Endothelial cell (in vitro differentiated cells): ENCODE results near the gene DBNDD2. TPM values are rescaled to one million over a fixed set of nuclear protein-coding genes. Genes with fewer than 3 reads are reported as not detected.

Source experiments
- DNase-seq: peaks from one replicate; pipeline ENCODE4 v3.0.0; 2021; ENCODE audit warnings: low spot score
- H3K27ac Mint-ChIP-seq: one replicate; pipeline ENCODE4 v1.8.0; 2021; ENCODE audit warnings: mixed read lengths, inconsistent platforms; ENCODE audit not compliant: unreplicated experiment
- H3K27me3 Mint-ChIP-seq: one replicate; pipeline ENCODE4 v1.8.0; 2021; ENCODE audit warnings: mild to moderate bottlenecking, moderate library complexity, mixed read lengths, inconsistent platforms; ENCODE audit not compliant: unreplicated experiment
- H3K36me3 Mint-ChIP-seq: one replicate; pipeline ENCODE4 v1.8.0; 2021; ENCODE audit warnings: mild to moderate bottlenecking, low read depth, mixed read lengths, inconsistent platforms; ENCODE audit not compliant: unreplicated experiment
- H3K4me1 Mint-ChIP-seq: one replicate; pipeline ENCODE4 v1.8.0; 2021; ENCODE audit warnings: mild to moderate bottlenecking, mixed read lengths, inconsistent platforms; ENCODE audit not compliant: unreplicated experiment
- H3K4me3 Mint-ChIP-seq: one replicate; pipeline ENCODE4 v1.8.0; 2021; ENCODE audit warnings: mild to moderate bottlenecking, mixed read lengths, inconsistent platforms; ENCODE audit not compliant: unreplicated experiment
- H3K9me3 Mint-ChIP-seq: one replicate; pipeline ENCODE4 v1.8.0; 2021; ENCODE audit warnings: mixed read lengths, inconsistent platforms; ENCODE audit not compliant: unreplicated experiment
- total RNA-seq: library from RNA; stranded (reverse); fragmentation: NEBNext Ultra II Directional; extraction: Animal tissue kit (Norgen Biotek cat#: 25700); gene quantifications from one replicate; pipeline ENCODE4 v1.2.1, GENCODE V29; 2021; ENCODE audit not compliant: unreplicated experiment
- TF ChIP-seq, protein P1 (sequence below): fragments of 200-600 bp; sonication (generic); IDR thresholded peaks from one replicate; pipeline ENCODE4 v1.5.0; 2021; ENCODE audit warnings: antibody characterized with exemption; ENCODE audit not compliant: unreplicated experiment

Gene DBNDD2
- total RNA-seq, 1 donor from 2014 or later: 2.0 TPM

- Mint-ChIP-seq H3K27ac (no peak overlapping the region), H3K9me3 (no peaks in the 10 kb centered on the region), H3K4me1 (no peaks in the 10 kb centered on the region), H3K4me3 (peak overlapping the region; percentile 48), H3K36me3 (peaks cover 3% of the 10 kb centered on the region), H3K27me3 (peaks cover 9% of the 10 kb centered on the region)
- no peak for DNase-seq
- TF ChIP-seq, protein P1, sequence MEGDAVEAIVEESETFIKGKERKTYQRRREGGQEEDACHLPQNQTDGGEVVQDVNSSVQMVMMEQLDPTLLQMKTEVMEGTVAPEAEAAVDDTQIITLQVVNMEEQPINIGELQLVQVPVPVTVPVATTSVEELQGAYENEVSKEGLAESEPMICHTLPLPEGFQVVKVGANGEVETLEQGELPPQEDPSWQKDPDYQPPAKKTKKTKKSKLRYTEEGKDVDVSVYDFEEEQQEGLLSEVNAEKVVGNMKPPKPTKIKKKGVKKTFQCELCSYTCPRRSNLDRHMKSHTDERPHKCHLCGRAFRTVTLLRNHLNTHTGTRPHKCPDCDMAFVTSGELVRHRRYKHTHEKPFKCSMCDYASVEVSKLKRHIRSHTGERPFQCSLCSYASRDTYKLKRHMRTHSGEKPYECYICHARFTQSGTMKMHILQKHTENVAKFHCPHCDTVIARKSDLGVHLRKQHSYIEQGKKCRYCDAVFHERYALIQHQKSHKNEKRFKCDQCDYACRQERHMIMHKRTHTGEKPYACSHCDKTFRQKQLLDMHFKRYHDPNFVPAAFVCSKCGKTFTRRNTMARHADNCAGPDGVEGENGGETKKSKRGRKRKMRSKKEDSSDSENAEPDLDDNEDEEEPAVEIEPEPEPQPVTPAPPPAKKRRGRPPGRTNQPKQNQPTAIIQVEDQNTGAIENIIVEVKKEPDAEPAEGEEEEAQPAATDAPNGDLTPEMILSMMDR: no peak
These were observed 40.2 kb downstream of the DBNDD2 start for GRCh38 chr20:45448270-45448669.

DNA sequence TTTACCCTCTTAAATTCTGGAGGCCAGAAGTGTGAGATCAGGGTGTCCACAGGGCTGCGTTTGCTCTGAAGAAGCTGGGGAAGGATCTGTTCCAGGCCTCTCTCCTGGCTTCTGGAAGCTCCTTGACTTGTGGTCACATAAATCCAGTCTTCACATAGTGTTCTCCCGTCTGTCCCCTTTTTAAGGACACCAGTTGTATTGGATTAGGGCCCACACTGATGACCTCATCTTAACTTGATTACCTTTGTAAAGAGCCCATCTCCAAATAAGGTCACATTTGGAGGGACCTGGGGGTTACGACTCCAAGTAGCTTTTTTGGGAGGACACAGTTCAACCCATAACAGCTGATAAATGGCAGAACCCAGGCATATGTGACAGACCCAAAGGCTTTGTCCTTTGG is 41.4 kb downstream of the DBNDD2 start:
- no peaks in the 10 kb centered on the region for H3K9me3 Mint-ChIP-seq
- DNase-seq: no peak
- peaks cover 7% of the 10 kb centered on the region for H3K27me3 Mint-ChIP-seq
- H3K4me3 Mint-ChIP-seq: no peak overlapping the region
- TF ChIP-seq, protein P1: no peak
- no peaks in the 10 kb centered on the region for H3K4me1 Mint-ChIP-seq
- H3K27ac Mint-ChIP-seq: no peak overlapping the region
- H3K36me3 Mint-ChIP-seq: peaks cover 3% of the 10 kb centered on the region

DNA sequence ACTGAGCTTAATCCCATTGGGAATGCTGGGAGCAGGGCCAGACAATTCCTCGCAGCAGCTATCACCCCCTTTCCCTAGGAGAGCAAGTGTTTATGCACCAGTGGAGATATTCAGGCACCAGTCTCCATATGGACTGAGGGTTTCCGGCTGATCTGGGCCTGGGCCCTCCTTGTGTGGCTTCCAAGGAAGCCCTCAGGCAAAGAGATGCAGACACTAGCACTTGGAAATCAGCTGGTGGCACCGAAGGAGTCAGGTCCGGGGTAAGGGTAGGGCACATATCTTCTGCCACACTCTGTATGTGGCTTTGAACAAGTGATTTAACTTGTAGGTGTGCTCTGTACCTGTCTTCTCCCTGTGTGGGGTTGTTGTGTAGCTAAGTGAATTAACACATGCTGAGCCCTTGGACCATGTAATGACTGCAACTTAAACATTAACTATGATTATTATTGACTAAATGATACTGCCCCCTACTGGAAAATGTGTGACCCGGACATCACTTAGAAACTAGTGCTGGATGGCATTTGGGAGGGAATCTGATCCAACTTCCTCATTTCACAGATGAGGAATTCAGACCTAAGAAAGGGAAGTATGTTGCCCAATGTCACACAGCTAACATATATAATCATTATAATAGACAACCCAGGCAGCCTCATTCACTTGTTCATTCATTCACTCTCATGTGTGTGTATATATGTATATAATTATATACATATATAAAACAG is 42.2 kb downstream of the DBNDD2 start:
- Mint-ChIP-seq H3K36me3 (peaks cover 3% of the 10 kb centered on the region), H3K4me3 (no peak overlapping the region), H3K27me3 (peaks cover 4% of the 10 kb centered on the region), H3K4me1 (no peaks in the 10 kb centered on the region), H3K9me3 (no peaks in the 10 kb centered on the region), H3K27ac (no peak overlapping the region)
- peak; percentile 21 for DNase-seq
- TF ChIP-seq, protein P1: peak; percentile 85

DNA sequence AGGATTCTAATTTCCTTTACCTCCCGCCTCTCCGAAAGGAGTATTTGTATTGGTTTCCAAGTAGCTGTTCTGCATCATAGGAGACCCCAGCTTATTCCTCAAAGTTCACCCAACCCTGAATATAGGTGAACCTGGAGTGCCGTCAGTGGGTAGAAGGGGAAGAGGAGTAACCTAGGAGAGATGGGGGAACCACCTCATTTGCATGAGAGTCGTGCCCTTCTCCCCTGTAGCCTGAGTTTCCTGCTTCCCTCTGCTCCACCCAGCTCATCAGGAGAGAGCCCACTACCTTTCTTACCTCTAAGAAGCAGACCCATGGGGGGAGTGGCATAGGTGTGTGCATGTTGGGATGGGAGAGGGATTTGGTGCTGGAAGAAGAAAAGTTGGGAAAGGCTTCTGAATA is 44.1 kb downstream of the DBNDD2 start:
- no peak overlapping the region for H3K4me3 Mint-ChIP-seq
- H3K27me3 Mint-ChIP-seq: no peaks in the 10 kb centered on the region
- DNase-seq: no peak
- no peaks in the 10 kb centered on the region for H3K4me1 Mint-ChIP-seq
- TF ChIP-seq, protein P1: no peak
- no peak overlapping the region for H3K27ac Mint-ChIP-seq
- no peaks in the 10 kb centered on the region for H3K9me3 Mint-ChIP-seq
- H3K36me3 Mint-ChIP-seq: peaks cover 3% of the 10 kb centered on the region
